NOMO-1 treated with dmso at 0.1 percent for 144 hours (cell line): ENCODE data around the gene RGPD6.
"Not testable (repeated sequence)": the region's sequence is repeated elsewhere in the genome, so short reads cannot be mapped to it uniquely, and the experiment has no call there.

Experiments
- DNase-seq: peaks from one replicate; lab custom pipeline; 2025; ENCODE audit not compliant: unreplicated experiment; lab: John Stamatoyannopoulos, UW

The RGPD6 gene

GRCh38 chr2:110482697-110483096, 94.3 kb downstream of the RGPD6 start:
- not testable (repeated sequence) for DNase-seq

GRCh38 chr2:110481200-110481599, 95.8 kb downstream of the RGPD6 start:
- DNase-seq = not testable (repeated sequence)

- DNase-seq = not testable (repeated sequence)
Observed at GRCh38 chr2:110480084-110480483, 96.9 kb downstream of the RGPD6 start.

GRCh38 chr2:110477370-110477769, 99.7 kb downstream of the RGPD6 start:
- DNase-seq = not testable (repeated sequence)

GRCh38 chr2:110476952-110477351, 100.1 kb downstream of the RGPD6 start:
- not testable (repeated sequence) for DNase-seq

- DNase-seq = not testable (repeated sequence)
Observed at GRCh38 chr2:110475627-110476359, 101.2 kb downstream of the RGPD6 start.

- DNase-seq = not testable (repeated sequence)
Observed at GRCh38 chr2:110474898-110475297, 102.1 kb downstream of the RGPD6 start.

- not testable (repeated sequence) for DNase-seq
Observed at GRCh38 chr2:110473059-110473358, 104.0 kb downstream of the RGPD6 start.

GRCh38 chr2:110472171-110473058, 104.6 kb downstream of the RGPD6 start, which contains the start of gene LIMS4:
Gene LIMS4 (minus strand): TSS chr2:110472816. CDS start chr2:110472778, 38 bp downstream.
- DNase-seq = not testable (repeated sequence)

- DNase-seq = not testable (repeated sequence)
Observed at GRCh38 chr2:110468921-110469320, 108.1 kb downstream of the RGPD6 start.

- not testable (repeated sequence) for DNase-seq
Observed at GRCh38 chr2:110465312-110465711, 111.7 kb downstream of the RGPD6 start.
